GM12878 (cell line): ENCODE data around the gene TKT.

Experiments
- FOS ChIP-seq: IDR thresholded peaks from 3 replicates; pipeline ENCODE4 v1.6.1; 2011; ENCODE audit warnings: borderline replicate concordance; ENCODE audit not compliant: insufficient read length; ENCODE audit errors: extremely low read depth
- FOXM1 ChIP-seq: IDR thresholded peaks from 2 replicates; pipeline ENCODE4 v1.6.1; 2012; ENCODE audit warnings: low read depth, mild to moderate bottlenecking, inconsistent platforms, low read length, moderate library complexity
- HCFC1 ChIP-seq: fragments of 150-350 bp; IDR thresholded peaks from 2 replicates; pipeline ENCODE4 v1.6.1; 2014; ENCODE audit warnings: low read length
- NR2C2 ChIP-seq: IDR thresholded peaks from 2 replicates; pipeline ENCODE4 v1.6.1; 2011; ENCODE audit warnings: borderline replicate concordance, low read depth; ENCODE audit not compliant: control insufficient read depth, insufficient read length
- RAD21 ChIP-seq: IDR thresholded peaks from 2 replicates; pipeline ENCODE4 v1.6.1; 2011; ENCODE audit warnings: mild to moderate bottlenecking, low read depth, low read length, moderate library complexity; ENCODE audit not compliant: insufficient read depth
- SMAD1 ChIP-seq: fragments of 450-650 bp; IDR thresholded peaks from 2 replicates; pipeline ENCODE4 v1.6.1; 2018; ENCODE audit warnings: mild to moderate bottlenecking, low read depth; ENCODE audit not compliant: partially characterized antibody
- USF2 ChIP-seq: IDR thresholded peaks from 2 replicates; pipeline ENCODE4 v1.6.1; 2011; ENCODE audit warnings: low read depth, low read length, improper control_type of control experiment, borderline replicate concordance
- ZBED1 ChIP-seq: IDR thresholded peaks from 2 replicates; pipeline ENCODE4 v1.6.1; 2016; ENCODE audit warnings: borderline replicate concordance
- TF ChIP-seq, protein P1 (sequence below): IDR thresholded peaks from 2 replicates; pipeline ENCODE4 v1.6.1; 2011; ENCODE audit warnings: mild to moderate bottlenecking, low read depth, low read length, moderate library complexity; ENCODE audit not compliant: insufficient replicate concordance

- TF ChIP-seq SMAD1, result no peak
- TF ChIP-seq, protein P1, sequence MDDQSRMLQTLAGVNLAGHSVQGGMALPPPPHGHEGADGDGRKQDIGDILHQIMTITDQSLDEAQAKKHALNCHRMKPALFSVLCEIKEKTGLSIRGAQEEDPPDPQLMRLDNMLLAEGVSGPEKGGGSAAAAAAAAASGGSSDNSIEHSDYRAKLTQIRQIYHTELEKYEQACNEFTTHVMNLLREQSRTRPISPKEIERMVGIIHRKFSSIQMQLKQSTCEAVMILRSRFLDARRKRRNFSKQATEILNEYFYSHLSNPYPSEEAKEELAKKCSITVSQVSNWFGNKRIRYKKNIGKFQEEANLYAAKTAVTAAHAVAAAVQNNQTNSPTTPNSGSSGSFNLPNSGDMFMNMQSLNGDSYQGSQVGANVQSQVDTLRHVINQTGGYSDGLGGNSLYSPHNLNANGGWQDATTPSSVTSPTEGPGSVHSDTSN, result no peak
- no peak for TF ChIP-seq FOS
- TF ChIP-seq ZBED1, result no peak
- no peak for TF ChIP-seq HCFC1
- no peak for TF ChIP-seq NR2C2
- TF ChIP-seq RAD21, result no peak
- no peak for TF ChIP-seq USF2
- no peak for TF ChIP-seq FOXM1
Measured at GRCh38 chr3:53234130-53234840, 21.5 kb downstream of the TKT start.
